Endothelial cell of umbilical vein (primary cell): ENCODE results near the gene TBC1D4. TPM values are rescaled to one million over a fixed set of nuclear protein-coding genes. Genes with fewer than 3 reads are reported as not detected.

Experiments used
- BruUV-seq: library from RNA; stranded (reverse); fragments of 400-500 nt; replicated peaks from 2 replicates; lab custom pipeline; 2021; lab: Mats Ljungman, UMichigan
- CTCF ChIA-PET: fragments of 300-600, 350-600 bp; sonication (Branson Sonifier 250); formaldehyde crosslinking; loops from one replicate; lab custom pipeline; 2021; ENCODE audit warnings: antibody characterized with exemption, inconsistent platforms; lab: Charles Lee
- POLR2A ChIA-PET: fragments of 300-600, 350-600 bp; sonication (Branson Sonifier 250); formaldehyde crosslinking; loops from one replicate; lab custom pipeline; 2021; ENCODE audit warnings: antibody characterized with exemption, inconsistent platforms; lab: Charles Lee
- DNase-seq: peaks from one replicate; pipeline ENCODE4 v3.0.0-alpha.2; 2011; ENCODE audit warnings: low read depth, low spot score
- FAIRE-seq: peaks from 2 replicates; lab custom pipeline; 2011; peaks lifted over from hg19 to GRCh38; lab: Jason Lieb, UNC
- H2AFZ ChIP-seq: 2 replicates; pipeline ENCODE4 v1.6.0; 2012; ENCODE audit warnings: low read depth, low read length, control low read depth, inconsistent platforms
- H3K27ac ChIP-seq: 2 replicates; pipeline ENCODE4 v1.5.1; 2011; ENCODE audit warnings: low read depth, mild to moderate bottlenecking, control low read depth, low read length, moderate library complexity; ENCODE audit not compliant: insufficient read depth
- H3K27me3 ChIP-seq, 2 experiments: 2 replicates each; pipeline versions ENCODE4 v1.6.0 to v1.6.1; 2011; ENCODE audit warnings: low read length in 2 of 2, mixed read lengths in 1 of 2; ENCODE audit not compliant: control insufficient read depth in 2 of 2, insufficient read depth in 2 of 2
- H3K36me3 ChIP-seq, 2 experiments: 2 replicates in 1 of 2; 3 replicates in 1 of 2; pipeline ENCODE4 v1.5.1; 2011; ENCODE audit warnings: low read length in 2 of 2, mild to moderate bottlenecking in 1 of 2, moderate library complexity in 1 of 2; ENCODE audit not compliant: control insufficient read depth in 2 of 2, insufficient read depth in 2 of 2; ENCODE audit errors: extremely low read depth in 1 of 2
- H3K4me1 ChIP-seq: 3 replicates; pipeline ENCODE4 v1.5.1; 2011; ENCODE audit warnings: mild to moderate bottlenecking, low read length; ENCODE audit not compliant: control insufficient read depth, insufficient read depth; ENCODE audit errors: extremely low read depth
- H3K4me2 ChIP-seq: 2 replicates; pipeline ENCODE4 v1.6.1; 2011; ENCODE audit warnings: low read length, control low read depth, mixed read lengths; ENCODE audit not compliant: insufficient read depth
- H3K4me3 ChIP-seq, 3 experiments: fragments of 200-600 bp in 1 of 3; sonication (generic), shearing (Covaris generic) in 1 of 3; replicated peaks in 1 of 3; 2 replicates each; pipeline ENCODE4 v1.5.1; 2011 to 2016; ENCODE audit warnings: control low read depth in 3 of 3, low read length in 3 of 3, mild to moderate bottlenecking in 2 of 3, inconsistent platforms in 1 of 3, low read depth in 1 of 3, moderate library complexity in 1 of 3; ENCODE audit not compliant: insufficient read depth in 1 of 3
- H3K79me2 ChIP-seq: 2 replicates; pipeline ENCODE4 v1.6.0; 2012; ENCODE audit warnings: low read length, inconsistent platforms; ENCODE audit not compliant: control insufficient read depth, insufficient read depth
- H3K9ac ChIP-seq: replicated peaks from 2 replicates; pipeline ENCODE3; 2011; ENCODE audit warnings: low read length, control low read depth; ENCODE audit not compliant: insufficient read depth; ENCODE audit errors: extremely low read depth
- H3K9me1 ChIP-seq: replicated peaks from 3 replicates; pipeline ENCODE4 v1.6.0; 2011; ENCODE audit warnings: mild to moderate bottlenecking, low read length; ENCODE audit not compliant: control insufficient read depth, insufficient read depth; ENCODE audit errors: extremely low read depth
- H3K9me3 ChIP-seq: replicated peaks from 2 replicates; pipeline ENCODE4 v1.5.1; 2012; ENCODE audit warnings: low read length, inconsistent platforms; ENCODE audit not compliant: control insufficient read depth, insufficient read depth
- H4K20me1 ChIP-seq: replicated peaks from 2 replicates; pipeline ENCODE3; 2011; ENCODE audit warnings: mild to moderate bottlenecking, low read length; ENCODE audit not compliant: control insufficient read depth, insufficient read depth; ENCODE audit errors: extremely low read depth
- EZH2 ChIP-seq: IDR thresholded peaks from 2 replicates; pipeline ENCODE4 v1.6.1; 2012; ENCODE audit warnings: borderline replicate concordance, low read depth, mild to moderate bottlenecking, moderate library complexity, low read length, inconsistent platforms; ENCODE audit not compliant: severe bottlenecking
- FOS ChIP-seq: IDR thresholded peaks from 2 replicates; pipeline ENCODE4 v1.6.1; 2011; ENCODE audit warnings: mild to moderate bottlenecking, low read length, moderate library complexity, borderline replicate concordance; ENCODE audit not compliant: insufficient read depth
- GATA2 ChIP-seq: IDR thresholded peaks from 2 replicates; pipeline ENCODE4 v1.7.0; 2011; ENCODE audit warnings: low read depth, mild to moderate bottlenecking, moderate library complexity, mixed read lengths, low read length; ENCODE audit not compliant: insufficient read length, insufficient read depth
- JUN ChIP-seq: IDR thresholded peaks from 2 replicates; pipeline ENCODE4 v1.6.1; 2011; ENCODE audit warnings: borderline replicate concordance, low read depth; ENCODE audit not compliant: insufficient read length, insufficient read depth
- MYC ChIP-seq: IDR thresholded peaks from one replicate; pipeline ENCODE4 v1.6.1; 2011; ENCODE audit warnings: mild to moderate bottlenecking, low read depth, low read length
- POLR2A ChIP-seq: IDR thresholded peaks from 2 replicates; pipeline ENCODE4 v1.6.1; 2012; ENCODE audit warnings: low read depth, mild to moderate bottlenecking, control low read depth, low read length
- POLR2AphosphoS5 ChIP-seq: IDR thresholded peaks from 2 replicates; pipeline ENCODE4 v1.6.1; 2012; ENCODE audit warnings: low read depth, mild to moderate bottlenecking, control low read depth, low read length, moderate library complexity; ENCODE audit not compliant: insufficient read depth
- dilution Hi-C: fragments of 300-500 bp; cut with MboI; formaldehyde crosslinking; loops from one replicate; pipeline ENCODE4 v1.15.0; 2019; ENCODE audit warnings: low sequenced_read_pairs; ENCODE audit not compliant: extremely low pct_ligation_motif_present
- intact Hi-C: fragments of 100-400 bp; cut with micrococcal nuclease; formaldehyde crosslinking; loops from one replicate; pipeline ENCODE4 v1.10.0; 2022
- polyA plus RNA-seq, 4 experiments: library from polyadenylated mRNA; depleted of rRNA in 3 of 4; stranded (reverse) in 3 of 4; unstranded in 1 of 4; fragments of >200 nt; gene quantifications; 2 replicates each; pipeline versions ENCODE4 v1.2.1 to v1.2.3, GENCODE V29; 2011 to 2012; ENCODE audit warnings: missing spikeins in 1 of 4
- total RNA-seq: library from RNA; stranded (reverse); gene quantifications from 2 replicates; pipeline ENCODE4 v1.2.3, GENCODE V29; 2021
- TF ChIP-seq, protein P1 (sequence below): IDR thresholded peaks from 2 replicates; pipeline ENCODE4 v1.6.1; 2011; ENCODE audit not compliant: insufficient read depth, insufficient read length
- TF ChIP-seq, protein P2 (sequence below), 2 donors: IDR thresholded peaks; 1 replicate in 1 of 2; 2 replicates in 1 of 2; pipeline ENCODE4 v1.5.1; 2011; ENCODE audit warnings: low read length in 2 of 2, mild to moderate bottlenecking in 2 of 2, moderate library complexity in 2 of 2, control low read depth in 1 of 2, inconsistent platforms in 1 of 2, low read depth in 1 of 2; ENCODE audit not compliant: insufficient read depth in 1 of 2; ENCODE audit errors: extremely low read depth in 1 of 2

The TBC1D4 gene
- total and polyA plus RNA-seq, 2 donors (not counting 3 experiments of a cell fraction or from before 2014, with no cell fraction given) = 58.3 to 81.0 TPM

DNA sequence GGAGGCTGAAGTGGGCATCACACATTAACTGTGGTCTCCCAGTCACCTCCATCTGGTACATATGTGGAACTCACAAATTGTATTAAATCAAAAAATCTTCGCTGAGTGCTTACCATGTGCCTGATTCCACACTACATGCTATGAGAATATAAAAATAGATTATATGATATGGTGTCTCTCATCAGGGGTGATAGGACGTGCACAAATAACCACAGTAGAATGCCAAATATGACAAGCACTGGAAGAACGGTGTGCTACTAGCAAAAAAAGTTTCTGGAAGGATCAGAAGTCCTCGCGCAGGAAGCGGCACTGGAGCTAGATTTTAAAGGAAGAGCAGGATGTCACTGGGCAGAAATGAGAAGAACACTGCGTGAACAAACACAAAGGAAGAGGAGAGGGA, 62.3 kb downstream of the TBC1D4 start:
- Histone ChIP-seq H3K79me2 (peaks cover 6% of the 10 kb centered on the region), H3K4me1 (no peaks in the 10 kb centered on the region), H2AFZ (no peak overlapping the region), H3K9me3 (no peaks in the 10 kb centered on the region), H3K27me3 (no peaks in the 10 kb centered on the region), H3K27ac (no peak overlapping the region), H3K9me1 (no peaks in the 10 kb centered on the region), H3K9ac (no peak overlapping the region), H3K4me3 (no peak overlapping the region), H3K4me2 (no peak overlapping the region), H3K36me3 (no peaks in the 10 kb centered on the region), H4K20me1 (no peaks in the 10 kb centered on the region)
- no peak for FAIRE-seq
- BruUV-seq = no TSS peak
- TF ChIP-seq, protein P1, sequence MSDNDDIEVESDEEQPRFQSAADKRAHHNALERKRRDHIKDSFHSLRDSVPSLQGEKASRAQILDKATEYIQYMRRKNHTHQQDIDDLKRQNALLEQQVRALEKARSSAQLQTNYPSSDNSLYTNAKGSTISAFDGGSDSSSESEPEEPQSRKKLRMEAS = no peak
- TF ChIP-seq EZH2 (no peak), JUN (no peak), POLR2AphosphoS5 (no peak), GATA2 (no peak), MYC (no peak), POLR2A (no peak), FOS (no peak)
- TF ChIP-seq, protein P2, sequence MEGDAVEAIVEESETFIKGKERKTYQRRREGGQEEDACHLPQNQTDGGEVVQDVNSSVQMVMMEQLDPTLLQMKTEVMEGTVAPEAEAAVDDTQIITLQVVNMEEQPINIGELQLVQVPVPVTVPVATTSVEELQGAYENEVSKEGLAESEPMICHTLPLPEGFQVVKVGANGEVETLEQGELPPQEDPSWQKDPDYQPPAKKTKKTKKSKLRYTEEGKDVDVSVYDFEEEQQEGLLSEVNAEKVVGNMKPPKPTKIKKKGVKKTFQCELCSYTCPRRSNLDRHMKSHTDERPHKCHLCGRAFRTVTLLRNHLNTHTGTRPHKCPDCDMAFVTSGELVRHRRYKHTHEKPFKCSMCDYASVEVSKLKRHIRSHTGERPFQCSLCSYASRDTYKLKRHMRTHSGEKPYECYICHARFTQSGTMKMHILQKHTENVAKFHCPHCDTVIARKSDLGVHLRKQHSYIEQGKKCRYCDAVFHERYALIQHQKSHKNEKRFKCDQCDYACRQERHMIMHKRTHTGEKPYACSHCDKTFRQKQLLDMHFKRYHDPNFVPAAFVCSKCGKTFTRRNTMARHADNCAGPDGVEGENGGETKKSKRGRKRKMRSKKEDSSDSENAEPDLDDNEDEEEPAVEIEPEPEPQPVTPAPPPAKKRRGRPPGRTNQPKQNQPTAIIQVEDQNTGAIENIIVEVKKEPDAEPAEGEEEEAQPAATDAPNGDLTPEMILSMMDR (IDR thresholded peaks at IDR 0.05; ENCODE audit: extremely low read depth in 1 of 2, insufficient read depth in 1 of 2, low read depth in 1 of 2, low read length in 2 of 2) = no peak
- dilution Hi-C loops = no loop called here
- intact Hi-C loops = no loop called here
- DNase-seq = no peak
- POLR2A ChIA-PET = no interaction called here
- CTCF ChIA-PET = interaction anchor here (1.5 kb wide), 1 partner anchor 19 kb away, joined by 4 read pairs; no protein-coding TSS in a partner anchor
